Activated CD8-positive, alpha-beta memory T cell treated with anti-CD3 and anti-CD28 coated beads, Interleukin-2, amount 50 U/mL, for 1 hour (primary cell): ENCODE measurements around the gene RALY.

Experiments
- DNase-seq: peaks from one replicate; pipeline ENCODE4 v3.0.0-alpha.2; 2020; ENCODE audit errors: extremely low read depth

Gene RALY

DNA sequence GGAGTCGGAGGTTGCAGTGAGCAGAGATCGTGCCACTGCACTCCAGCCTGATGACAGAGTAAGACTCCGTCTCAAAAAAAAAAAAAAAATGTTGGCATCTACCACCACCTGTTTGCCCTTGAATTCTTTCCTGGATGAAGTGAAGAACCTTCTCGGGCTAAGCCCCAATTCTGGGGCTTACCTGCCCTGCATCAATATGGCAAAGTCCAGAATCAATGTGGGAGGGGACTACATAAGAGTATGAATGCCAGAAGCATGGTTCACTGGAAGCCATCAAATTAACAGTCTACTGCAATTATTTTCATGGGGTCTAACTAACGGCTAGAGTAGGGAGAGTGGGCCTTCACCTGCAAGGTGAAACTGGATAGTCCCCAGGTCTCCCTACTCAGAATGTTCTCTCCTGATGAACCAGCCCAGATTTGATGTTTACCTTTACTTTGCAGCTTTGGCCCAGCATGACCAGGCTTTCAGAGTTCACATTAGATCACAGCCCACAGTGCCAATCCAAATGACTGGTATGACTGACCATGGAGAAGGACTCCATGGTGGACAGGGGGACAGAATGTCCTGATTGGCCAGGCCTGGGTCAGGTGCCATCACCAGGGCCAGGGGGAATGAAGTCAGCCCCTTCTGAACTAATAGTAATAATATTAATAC lies 7.0 kb upstream of the RALY start:
- DNase-seq = no peak

DNA sequence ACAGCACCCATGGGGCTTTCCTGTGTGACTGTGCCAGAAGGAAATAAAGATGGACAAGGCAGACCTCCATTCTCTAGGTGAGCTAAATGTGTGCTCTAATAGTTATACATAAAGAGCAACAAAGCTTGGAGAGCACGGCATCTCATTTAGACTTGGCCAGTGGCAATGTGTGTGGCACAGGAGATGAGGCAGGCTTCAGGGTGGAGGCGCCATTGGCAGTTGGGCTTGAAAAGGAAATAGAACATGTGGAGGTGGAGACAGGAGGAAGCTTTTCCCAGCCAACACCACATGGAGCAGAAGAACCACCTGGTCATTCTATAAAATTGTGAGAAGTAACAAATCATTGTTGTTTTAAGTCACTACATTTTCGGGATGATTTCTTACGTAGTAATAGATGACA lies 3.6 kb upstream of the RALY start:
- DNase-seq = no peak

- DNase-seq = no peak
Measured at GRCh38 chr20:33991502-33991901, 2.2 kb upstream of the RALY start.

- no peak for DNase-seq
Measured at GRCh38 chr20:33992145-33992922, 1.4 kb upstream of the RALY start.

DNA sequence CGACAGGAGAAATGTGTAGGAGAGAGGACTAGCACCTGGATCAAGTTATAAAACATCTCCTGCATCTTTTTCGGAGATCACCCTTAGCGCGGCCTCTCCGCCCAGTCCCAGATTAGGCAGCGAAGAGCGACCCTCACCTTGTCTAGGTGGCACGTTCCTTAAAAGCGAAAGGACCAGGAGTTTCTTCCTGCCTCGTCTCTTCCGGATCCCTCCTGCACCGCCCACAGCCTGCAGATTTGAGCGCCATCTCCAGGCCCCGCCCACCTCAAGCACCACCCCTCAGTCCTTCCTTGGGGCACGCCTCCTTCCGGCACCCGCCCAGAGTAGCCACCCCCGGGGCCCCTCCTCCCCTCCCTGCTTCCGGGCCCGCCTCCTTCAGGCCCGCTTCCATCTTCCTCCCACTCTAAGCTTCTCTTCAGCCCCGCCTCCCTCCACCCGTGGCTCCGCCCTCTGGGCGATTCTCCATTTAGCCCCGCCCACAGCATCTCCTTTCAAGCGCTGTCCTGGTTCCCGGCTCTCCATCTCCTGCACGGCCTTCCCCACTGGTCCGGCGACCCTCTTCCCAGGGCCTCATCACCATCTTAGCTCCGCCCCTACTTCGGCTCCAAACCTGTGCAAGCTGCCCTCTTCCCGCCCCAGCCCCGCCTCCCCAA lies 662 bp upstream of the RALY start:
- DNase-seq = peak; percentile 97

DNA sequence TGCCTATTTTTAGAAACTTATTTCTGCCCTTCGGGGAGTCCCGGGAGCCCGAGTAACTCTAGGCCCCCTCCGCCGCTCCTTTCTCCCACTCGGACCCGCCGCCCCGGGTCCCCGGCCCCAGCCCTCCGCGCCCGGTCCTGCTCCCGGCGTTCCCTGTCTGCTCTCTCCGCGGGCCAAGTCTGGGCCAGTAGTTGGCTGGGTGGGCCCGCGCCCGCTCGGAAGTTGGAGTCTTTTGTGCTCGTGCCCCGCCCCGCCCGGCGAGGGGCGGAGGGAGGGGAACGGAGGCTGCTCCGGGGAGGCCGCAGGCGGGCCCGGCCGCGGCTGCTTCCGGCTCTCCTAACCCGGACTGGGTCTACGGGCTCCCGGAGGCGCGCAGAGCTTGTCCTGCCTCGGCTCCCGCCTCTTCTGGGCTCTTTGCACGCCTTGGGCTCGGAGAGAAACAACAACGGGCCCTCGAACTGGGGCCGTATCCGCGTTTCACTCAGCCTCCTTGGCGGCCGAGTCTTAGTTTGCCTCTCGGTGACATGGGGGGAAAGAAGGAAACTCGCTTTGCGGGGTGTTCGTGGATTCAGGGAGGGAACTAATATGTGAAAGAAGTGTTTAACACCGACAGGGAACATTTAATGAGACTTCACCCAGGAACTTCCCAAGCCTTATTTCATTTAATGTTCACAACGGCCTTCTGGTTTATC lies 657 bp downstream of the RALY start:
- DNase-seq = peak; percentile 29

DNA sequence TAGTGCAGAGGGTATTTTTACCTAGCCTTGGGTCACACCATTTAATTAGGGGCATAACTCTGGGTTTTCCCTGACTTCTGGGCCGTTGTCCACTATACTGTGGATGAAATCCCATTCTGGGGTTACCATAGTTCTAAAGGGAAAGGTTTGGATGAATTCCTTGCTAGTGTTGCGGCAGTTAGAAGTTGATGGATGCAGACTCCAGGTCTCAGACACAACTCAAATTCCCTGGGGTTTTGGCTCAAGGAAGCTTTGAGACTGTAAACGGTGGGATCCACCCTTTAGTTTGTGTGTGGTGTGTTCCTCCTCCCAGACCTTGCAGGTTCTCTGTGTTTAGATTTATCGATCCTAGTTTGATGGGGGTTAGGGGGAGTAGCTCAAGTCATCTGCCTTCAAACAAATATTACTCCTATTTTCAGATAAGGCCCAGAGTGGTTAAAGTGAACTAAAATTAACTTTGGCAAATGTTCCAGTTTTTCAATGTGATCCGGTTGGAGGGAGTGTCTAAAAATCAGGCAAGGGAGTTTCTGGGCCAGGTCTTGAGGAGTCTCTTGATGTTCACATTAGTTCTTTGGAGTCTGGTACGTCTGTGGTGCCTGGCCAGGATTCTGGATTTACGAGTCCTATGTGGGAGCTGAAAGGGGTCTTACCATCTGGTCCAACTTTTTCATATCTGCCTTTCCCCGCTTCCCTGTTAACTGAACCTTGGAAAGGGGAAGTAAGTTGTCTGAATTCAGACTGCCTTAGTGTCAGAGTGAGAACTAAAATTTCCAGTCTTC lies 1.5 kb downstream of the RALY start:
- no peak for DNase-seq

GRCh38 chr20:33999025-33999649 lies 5.4 kb downstream of the RALY start:
- no peak for DNase-seq

DNA sequence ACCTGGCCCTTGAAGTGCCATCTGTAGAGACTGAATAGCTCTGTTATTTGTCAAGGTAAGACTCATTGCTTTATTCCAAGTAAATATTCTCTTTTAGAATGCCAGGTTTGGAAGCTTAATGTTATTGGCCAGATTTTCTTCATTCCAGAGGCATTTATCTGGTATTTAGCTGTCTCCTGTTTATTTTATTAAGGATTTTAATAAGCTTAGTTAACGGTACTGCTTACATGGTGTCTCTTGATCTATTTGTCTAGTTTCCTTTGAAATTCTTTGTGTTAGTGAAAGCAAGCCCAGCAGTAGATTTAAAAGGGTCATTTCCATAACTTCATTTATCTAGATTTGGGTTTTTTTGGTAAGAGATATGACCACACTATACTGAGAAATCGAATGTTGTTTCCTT lies 7.7 kb downstream of the RALY start:
- DNase-seq = no peak

DNA sequence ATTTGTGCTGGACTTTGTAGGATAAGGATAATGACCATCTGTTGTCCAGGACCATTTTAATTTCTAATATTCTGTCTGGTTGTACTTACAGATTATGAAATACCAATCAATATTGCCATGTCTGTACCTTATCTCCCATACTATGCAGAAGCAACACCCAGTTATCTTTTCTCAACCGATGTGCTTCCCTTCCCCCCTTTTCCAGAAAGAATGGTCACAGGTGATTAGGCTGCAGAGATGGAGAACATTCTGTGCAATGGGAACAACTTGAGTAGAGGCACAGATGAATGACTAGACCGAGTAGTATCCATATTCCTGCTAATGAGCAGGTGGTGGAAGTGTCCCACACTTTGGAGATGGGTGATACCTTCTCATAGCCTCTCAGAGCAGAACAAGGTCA lies 10.5 kb downstream of the RALY start:
- no peak for DNase-seq

GRCh38 chr20:34004790-34005457 lies 11.2 kb downstream of the RALY start:
- no peak for DNase-seq

- DNase-seq = no peak
Measured at GRCh38 chr20:34006619-34007018, 12.9 kb downstream of the RALY start.

GRCh38 chr20:34008477-34008876 lies 14.8 kb downstream of the RALY start:
- no peak for DNase-seq

DNA sequence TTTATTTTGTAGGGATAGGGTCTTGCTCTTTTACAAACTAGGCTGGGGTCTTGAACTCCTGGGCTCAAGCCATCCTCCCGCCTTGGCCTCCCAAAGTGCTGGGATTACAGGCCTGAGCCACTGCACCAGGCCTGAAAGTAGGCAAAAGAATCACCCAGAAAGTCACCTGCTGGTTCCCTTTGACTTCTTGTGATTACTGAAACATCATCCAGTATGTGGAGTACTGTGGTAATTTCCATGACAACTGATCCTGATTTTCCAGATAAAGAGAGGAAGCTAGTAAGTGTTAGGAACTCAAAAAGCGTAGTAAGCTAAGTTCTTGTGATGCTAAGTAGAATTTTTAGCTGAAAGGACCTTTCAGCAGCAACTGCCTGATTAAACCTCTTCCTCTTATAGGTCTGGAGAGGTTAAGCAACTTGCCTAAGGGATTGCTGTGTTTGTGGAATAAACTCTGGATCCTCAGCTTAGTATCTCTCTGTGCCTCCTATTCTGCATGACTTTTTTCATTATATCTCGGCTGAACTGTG lies 16.8 kb downstream of the RALY start:
- no peak for DNase-seq

DNA sequence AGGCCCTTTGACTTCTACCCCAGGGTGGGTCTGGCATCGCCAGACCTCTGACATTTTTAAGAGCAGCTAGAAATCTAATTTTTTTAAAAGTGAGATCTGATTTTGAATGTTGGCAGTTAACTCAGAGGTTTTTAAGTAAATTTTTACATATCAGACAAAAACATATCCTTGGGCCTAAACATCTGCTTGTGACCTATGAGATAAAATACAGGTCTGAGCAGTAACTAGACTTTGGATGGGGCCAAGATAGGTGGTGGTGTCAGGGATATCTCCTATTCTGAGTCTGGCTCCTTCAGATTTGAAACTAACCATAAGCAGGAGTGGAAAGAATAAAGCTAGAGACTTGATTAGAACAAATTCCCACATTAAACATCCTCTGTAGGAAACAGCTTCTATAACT lies 17.6 kb downstream of the RALY start:
- no peak for DNase-seq

GRCh38 chr20:34012330-34012729 lies 18.6 kb downstream of the RALY start:
- no peak for DNase-seq

DNA sequence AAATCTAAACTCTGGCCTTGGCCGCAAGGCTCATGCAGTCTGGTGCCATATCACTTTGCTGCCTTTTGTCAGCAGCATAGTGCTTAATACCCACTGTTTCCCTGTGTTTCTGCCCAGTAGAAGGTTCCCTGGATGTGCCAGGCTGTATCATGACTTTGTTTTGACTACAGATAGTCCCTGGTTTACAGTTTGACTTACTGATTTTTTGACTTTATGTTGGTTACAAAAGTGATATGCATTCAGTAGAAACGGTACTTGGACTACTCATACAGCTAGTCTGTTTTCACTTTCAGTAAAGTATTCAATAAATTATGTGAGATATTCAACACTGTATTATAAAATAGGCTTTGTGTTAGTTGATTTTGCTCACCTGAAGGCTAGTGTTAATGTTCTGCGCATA lies 19.0 kb downstream of the RALY start:
- no peak for DNase-seq

DNA sequence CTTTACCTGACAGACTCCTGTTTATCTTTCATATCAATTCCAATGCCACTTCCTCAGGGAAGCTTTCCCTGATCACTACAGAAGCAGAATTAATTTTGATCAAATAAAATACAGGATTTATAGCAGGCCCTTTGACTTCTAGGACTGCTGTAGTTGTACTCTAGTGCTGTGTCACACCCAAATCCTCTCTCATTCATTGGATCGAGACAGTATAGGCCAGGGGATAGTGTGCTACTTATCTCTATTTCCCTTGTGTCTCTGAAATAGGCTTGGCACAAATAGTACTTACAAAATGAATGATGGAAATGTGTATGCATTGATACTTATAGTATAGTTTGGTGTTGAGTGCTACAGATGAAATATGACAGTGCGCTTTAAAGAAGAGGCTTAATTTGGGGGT lies 19.8 kb downstream of the RALY start:
- no peak for DNase-seq

DNA sequence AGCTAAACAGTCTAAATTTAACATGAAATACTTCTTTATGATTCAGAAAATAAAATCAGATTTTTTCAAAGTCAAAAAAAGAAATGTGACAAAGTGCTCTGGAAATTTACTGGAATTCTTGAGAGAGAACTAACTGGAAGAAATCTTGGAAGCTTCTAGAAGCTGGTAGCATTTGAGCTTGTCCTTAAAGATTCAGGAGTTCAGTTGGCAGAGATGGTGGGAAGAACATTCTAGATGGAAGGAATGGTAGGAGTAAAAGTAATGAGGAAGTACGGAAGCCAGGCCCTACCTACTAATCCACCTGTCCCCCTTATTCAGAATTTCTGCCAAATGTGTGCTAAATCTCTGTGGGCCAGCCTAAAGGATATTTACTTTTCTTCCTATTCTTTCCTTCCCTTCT lies 21.2 kb downstream of the RALY start:
- no peak for DNase-seq
